MCF 10A (cell line): ENCODE results near the gene TRIM29. TPM values are rescaled to one million over a fixed set of nuclear protein-coding genes. Genes with fewer than 3 reads are reported as not detected.

Source experiments
- BruUV-seq: library from RNA; stranded (reverse); fragments of 400-500 nt; replicated peaks from 2 replicates; lab custom pipeline; 2021; lab: Mats Ljungman, UMichigan
- CTCF ChIA-PET: fragments of 300-600 bp; sonication (Branson Sonifier 250); formaldehyde crosslinking; extraction: SDS; loops from one replicate; lab custom pipeline; 2021; ENCODE audit warnings: antibody characterized with exemption, inconsistent platforms; lab: Yijun Ruan, JAX
- POLR2A ChIA-PET: fragments of 300-600, 350-650 bp; sonication (Branson Sonifier 250); formaldehyde crosslinking; extraction: SDS; loops from one replicate; lab custom pipeline; 2020; ENCODE audit warnings: antibody characterized with exemption, inconsistent platforms; lab: Yijun Ruan, JAX
- DNase-seq: peaks from one replicate; pipeline ENCODE4 v3.0.0-alpha.2; 2018; ENCODE audit not compliant: unreplicated experiment
- H3K27ac Mint-ChIP-seq: one replicate; pipeline ENCODE4 v1.8.0; 2022; ENCODE audit warnings: mild to moderate bottlenecking, low read depth, mixed read lengths; ENCODE audit not compliant: unreplicated experiment
- H3K27me3 Mint-ChIP-seq: one replicate; pipeline ENCODE4 v1.8.0; 2022; ENCODE audit warnings: mixed read lengths; ENCODE audit not compliant: insufficient read depth, unreplicated experiment
- H3K36me3 Mint-ChIP-seq: one replicate; pipeline ENCODE4 v1.8.0; 2022; ENCODE audit warnings: mild to moderate bottlenecking, moderate library complexity, mixed read lengths; ENCODE audit not compliant: insufficient read depth, unreplicated experiment
- H3K4me1 Mint-ChIP-seq: one replicate; pipeline ENCODE4 v1.8.0; 2022; ENCODE audit warnings: mixed read lengths; ENCODE audit not compliant: insufficient read depth, unreplicated experiment
- H3K4me3 Mint-ChIP-seq: one replicate; pipeline ENCODE4 v1.8.0; 2022; ENCODE audit warnings: mild to moderate bottlenecking, moderate library complexity, mixed read lengths; ENCODE audit not compliant: unreplicated experiment
- H3K9me3 Mint-ChIP-seq: one replicate; pipeline ENCODE4 v1.8.0; 2022; ENCODE audit warnings: mixed read lengths; ENCODE audit not compliant: unreplicated experiment
- intact Hi-C: fragments of 100-400 bp; cut with micrococcal nuclease; formaldehyde crosslinking; loops from 2 replicates; pipeline ENCODE4 v1.14.1; 2022
- total RNA-seq: library from RNA; stranded (reverse); gene quantifications from 2 replicates; pipeline ENCODE4 v1.2.3, GENCODE V29; 2022
- TF ChIP-seq, protein P1 (sequence below): fragments of 200-600 bp; IDR thresholded peaks from one replicate; pipeline ENCODE4 v1.8.0; 2022; ENCODE audit warnings: antibody characterized with exemption, mild to moderate bottlenecking; ENCODE audit not compliant: unreplicated experiment

The TRIM29 gene
- total RNA-seq, 1 experiment from 2014 or later, result 93.4 TPM

DNA sequence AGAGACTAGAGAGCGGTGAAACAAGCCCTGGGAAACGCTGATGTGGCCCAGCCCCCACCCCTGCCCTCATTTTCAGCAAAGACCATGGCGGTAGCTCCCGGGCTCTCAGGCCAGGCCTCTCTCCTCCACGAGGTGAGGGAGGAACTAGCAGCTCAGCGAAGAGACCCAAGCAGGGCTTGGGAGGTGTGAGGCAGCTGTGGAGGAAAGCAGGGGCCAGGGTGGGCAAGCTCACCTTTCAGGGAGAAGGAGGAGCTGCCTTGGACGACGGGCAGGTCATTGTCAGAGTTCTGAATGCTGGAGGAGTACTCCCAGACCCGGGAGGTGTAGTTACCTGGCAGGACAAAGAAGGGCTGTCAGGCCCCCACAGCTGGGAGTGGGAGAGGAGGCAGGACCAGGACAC, 19.9 kb downstream of the TRIM29 start:
- Mint-ChIP-seq H3K4me3 (no peak overlapping the region), H3K27ac (no peak overlapping the region), H3K36me3 (peaks cover 84% of the 10 kb centered on the region), H3K27me3 (no peaks in the 10 kb centered on the region), H3K4me1 (peaks cover 22% of the 10 kb centered on the region), H3K9me3 (no peaks in the 10 kb centered on the region)
- intact Hi-C loops, result no loop called here
- ChIA-PET CTCF (interaction anchor here (0.7 to 3.3 kb wide), 4 partner anchors 10 to 559 kb away, joined by 3 to 25 read pairs (median 4); no protein-coding TSS in a partner anchor), POLR2A (interaction anchor here (0.5 to 5.7 kb wide), 4 partner anchors 8 to 53 kb away, joined by 3 to 37 read pairs (median 4); no protein-coding TSS in a partner anchor)
- no TSS peak for BruUV-seq
- DNase-seq, result no peak
- TF ChIP-seq, protein P1, sequence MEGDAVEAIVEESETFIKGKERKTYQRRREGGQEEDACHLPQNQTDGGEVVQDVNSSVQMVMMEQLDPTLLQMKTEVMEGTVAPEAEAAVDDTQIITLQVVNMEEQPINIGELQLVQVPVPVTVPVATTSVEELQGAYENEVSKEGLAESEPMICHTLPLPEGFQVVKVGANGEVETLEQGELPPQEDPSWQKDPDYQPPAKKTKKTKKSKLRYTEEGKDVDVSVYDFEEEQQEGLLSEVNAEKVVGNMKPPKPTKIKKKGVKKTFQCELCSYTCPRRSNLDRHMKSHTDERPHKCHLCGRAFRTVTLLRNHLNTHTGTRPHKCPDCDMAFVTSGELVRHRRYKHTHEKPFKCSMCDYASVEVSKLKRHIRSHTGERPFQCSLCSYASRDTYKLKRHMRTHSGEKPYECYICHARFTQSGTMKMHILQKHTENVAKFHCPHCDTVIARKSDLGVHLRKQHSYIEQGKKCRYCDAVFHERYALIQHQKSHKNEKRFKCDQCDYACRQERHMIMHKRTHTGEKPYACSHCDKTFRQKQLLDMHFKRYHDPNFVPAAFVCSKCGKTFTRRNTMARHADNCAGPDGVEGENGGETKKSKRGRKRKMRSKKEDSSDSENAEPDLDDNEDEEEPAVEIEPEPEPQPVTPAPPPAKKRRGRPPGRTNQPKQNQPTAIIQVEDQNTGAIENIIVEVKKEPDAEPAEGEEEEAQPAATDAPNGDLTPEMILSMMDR, result no peak

DNA sequence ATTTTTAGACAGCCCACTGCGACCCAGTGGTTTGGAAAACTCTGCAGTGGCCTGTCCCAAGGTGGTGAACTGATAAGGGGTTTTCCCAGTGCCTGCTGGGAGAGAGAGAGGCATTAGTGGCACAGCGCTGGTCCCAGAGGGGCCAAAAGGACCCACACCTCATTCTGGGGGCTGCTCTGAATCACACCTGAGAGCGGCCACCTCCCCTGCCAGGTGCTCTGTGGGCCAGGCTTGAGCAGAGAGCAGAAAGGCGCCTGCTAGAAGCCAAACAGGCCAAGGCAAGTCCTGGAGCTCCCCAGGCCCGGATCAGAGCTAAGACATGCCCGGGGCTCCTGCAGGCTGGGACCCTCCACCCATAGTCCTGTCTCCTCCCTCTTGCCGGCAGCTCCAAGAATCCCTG, 20.9 kb downstream of the TRIM29 start:
- no peaks in the 10 kb centered on the region for H3K9me3 Mint-ChIP-seq
- H3K4me3 Mint-ChIP-seq, result no peak overlapping the region
- TF ChIP-seq, protein P1, result no peak
- POLR2A ChIA-PET, result interaction anchor here (1.7 kb wide), 1 partner anchor 12 kb away, joined by 5 read pairs; no protein-coding TSS in a partner anchor
- H3K27ac Mint-ChIP-seq, result no peak overlapping the region
- peaks cover 83% of the 10 kb centered on the region for H3K36me3 Mint-ChIP-seq
- no TSS peak for BruUV-seq
- intact Hi-C loops, result no loop called here
- no peaks in the 10 kb centered on the region for H3K27me3 Mint-ChIP-seq
- CTCF ChIA-PET, result interaction anchor here (0.6 to 3.3 kb wide), 3 partner anchors 9 to 578 kb away, joined by 3 to 25 read pairs (median 4); no protein-coding TSS in a partner anchor
- no peak for DNase-seq
- H3K4me1 Mint-ChIP-seq, result peaks cover 12% of the 10 kb centered on the region

DNA sequence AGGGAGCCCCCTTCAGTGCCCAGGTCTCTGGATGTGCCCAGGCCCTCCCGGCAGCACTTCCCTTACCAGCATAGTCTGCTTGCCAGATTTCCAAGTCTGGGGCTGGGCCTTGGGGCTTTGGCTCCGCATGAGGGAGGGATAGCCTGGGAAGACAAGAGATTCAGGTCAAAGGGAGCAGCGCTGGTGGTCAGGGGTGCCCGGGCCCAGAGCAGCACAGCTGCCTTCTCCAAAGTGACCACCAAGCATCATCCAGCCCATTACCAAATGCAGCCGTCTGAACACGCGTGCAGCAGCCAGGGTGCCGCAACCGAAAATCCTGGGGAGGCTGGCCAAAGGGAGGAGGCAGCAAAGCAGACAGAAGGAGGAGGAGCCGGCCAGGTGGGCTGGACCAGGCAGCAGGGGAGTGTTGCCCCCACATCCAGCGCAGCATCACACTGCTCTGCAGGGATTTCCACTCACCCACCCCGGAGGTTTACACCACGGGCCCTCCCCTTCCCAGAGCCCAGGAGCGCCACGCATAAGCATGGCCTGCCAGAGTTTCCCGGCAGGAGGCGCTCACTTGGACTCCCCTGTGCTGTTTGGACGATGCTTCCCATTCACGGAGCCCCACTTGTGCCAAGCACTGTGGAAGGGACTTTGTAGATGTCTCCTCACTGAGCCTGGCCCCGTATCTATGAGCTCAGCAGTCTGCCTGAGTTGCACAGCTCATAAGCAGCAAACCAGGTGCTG, 22.5 kb downstream of the TRIM29 start:
- TF ChIP-seq, protein P1, result no peak
- Mint-ChIP-seq H3K27ac (no peak overlapping the region), H3K36me3 (peaks cover 86% of the 10 kb centered on the region), H3K9me3 (no peaks in the 10 kb centered on the region), H3K4me1 (no peaks in the 10 kb centered on the region), H3K27me3 (no peaks in the 10 kb centered on the region), H3K4me3 (no peak overlapping the region)
- ChIA-PET POLR2A (interaction anchor here (0.9 kb wide), 1 partner anchor 10 kb away, joined by 3 read pairs; no protein-coding TSS in a partner anchor), CTCF (interaction anchor here (0.6 to 1.3 kb wide), 4 partner anchors 31 to 745 kb away, joined by 3 to 5 read pairs (median 3); no protein-coding TSS in a partner anchor)
- intact Hi-C loops, result no loop called here
- no peak for DNase-seq
- BruUV-seq, result no TSS peak

DNA sequence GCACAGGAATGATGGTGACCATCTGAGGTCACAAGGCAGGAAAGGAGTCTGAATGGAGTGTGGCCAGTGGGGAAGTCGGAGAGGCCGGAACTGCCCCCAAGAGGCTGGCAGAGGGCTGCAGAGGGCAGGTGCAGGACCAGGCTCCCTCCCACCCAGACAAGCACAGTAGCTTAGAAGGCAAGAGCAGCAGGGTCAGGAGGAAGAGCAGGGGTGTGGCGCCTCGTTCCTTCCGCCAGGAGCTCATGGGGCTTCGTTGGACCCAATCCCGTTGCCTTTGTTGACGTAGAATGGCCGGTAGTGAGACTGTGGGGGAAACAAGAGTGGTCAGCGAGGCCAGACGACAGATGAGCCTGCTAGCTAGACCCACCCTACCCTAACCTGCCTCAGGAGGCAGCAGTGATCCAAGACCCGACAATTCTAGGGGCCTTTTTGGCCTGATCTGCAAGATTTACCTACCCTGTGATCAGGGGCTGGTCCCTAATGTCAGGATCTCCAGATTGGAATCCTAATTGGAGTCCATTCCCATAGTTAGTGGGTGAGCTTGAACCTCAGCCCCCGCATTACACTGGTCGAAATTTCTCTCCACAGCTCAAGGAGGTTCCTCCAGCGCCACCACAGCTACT, 25.6 kb downstream of the TRIM29 start:
- POLR2A ChIA-PET, result interaction anchor here (0.7 to 2.8 kb wide), 6 partner anchors 9 to 411 kb away, joined by 3 to 10 read pairs (median 4); partner anchors contain the start of gene TRIM29
- Mint-ChIP-seq H3K4me1 (no peaks in the 10 kb centered on the region), H3K36me3 (peaks cover 69% of the 10 kb centered on the region), H3K9me3 (no peaks in the 10 kb centered on the region), H3K27ac (no peak overlapping the region), H3K27me3 (peaks cover 2% of the 10 kb centered on the region), H3K4me3 (no peak overlapping the region)
- TF ChIP-seq, protein P1, result no peak
- DNase-seq, result no peak
- CTCF ChIA-PET, result interaction anchor here (0.6 to 2.5 kb wide), 3 partner anchors 39 to 953 kb away, joined by 3 to 10 read pairs (median 3); partner anchors contain the start of gene NECTIN1
- intact Hi-C loops, result no loop called here
- BruUV-seq, result no TSS peak
